NCI-H526 (cell line): ENCODE results near the gene SLC26A2.
A peak's percentile ranks its signal among the peaks of the same experiment; 100 is the strongest.
"Not testable (repeated sequence)": the region's sequence is repeated elsewhere in the genome, so short reads cannot be mapped to it uniquely, and the experiment has no call there.

Experiments used
- DNase-seq, 2 experiments: peaks; one replicate each; lab custom pipeline; 2025; lab: John Stamatoyannopoulos, UW

The SLC26A2 gene

GRCh38 chr5:150000990-150001659, 40.6 kb downstream of the SLC26A2 start:
- peak in 1 of 2 experiments; percentile 39 for DNase-seq

- peak; percentile 60 to 69 for DNase-seq
Measured at GRCh38 chr5:150001660-150002486, 41.3 kb downstream of the SLC26A2 start.

- DNase-seq = no peak
Measured at GRCh38 chr5:150006318-150006717, 45.8 kb downstream of the SLC26A2 start.

GRCh38 chr5:150007050-150007449, 46.5 kb downstream of the SLC26A2 start:
- no peak for DNase-seq

GRCh38 chr5:150009671-150010387, 49.3 kb downstream of the SLC26A2 start:
- DNase-seq = no peak

GRCh38 chr5:150013931-150014330, 53.4 kb downstream of the SLC26A2 start:
- DNase-seq = no peak

GRCh38 chr5:150014456-150014855, 53.9 kb downstream of the SLC26A2 start:
- no peak for DNase-seq

- no peak for DNase-seq
Measured at GRCh38 chr5:150015415-150015814, 54.9 kb downstream of the SLC26A2 start.

- DNase-seq = no peak
Measured at GRCh38 chr5:150016537-150016936, 56.0 kb downstream of the SLC26A2 start.

- no peak for DNase-seq
Measured at GRCh38 chr5:150017226-150018005, 56.9 kb downstream of the SLC26A2 start.

- no peak for DNase-seq
Measured at GRCh38 chr5:150020249-150020648, 59.7 kb downstream of the SLC26A2 start.

- no peak for DNase-seq
Measured at GRCh38 chr5:150021491-150022157, 61.1 kb downstream of the SLC26A2 start.

GRCh38 chr5:150022158-150022531, 61.6 kb downstream of the SLC26A2 start:
- no peak for DNase-seq

- no peak for DNase-seq
Measured at GRCh38 chr5:150022681-150023080, 62.1 kb downstream of the SLC26A2 start.

GRCh38 chr5:150023136-150023535, 62.6 kb downstream of the SLC26A2 start:
- no peak for DNase-seq

GRCh38 chr5:150024346-150024984, 63.9 kb downstream of the SLC26A2 start:
- DNase-seq = no peak

GRCh38 chr5:150026682-150027172, 66.2 kb downstream of the SLC26A2 start:
- no peak for DNase-seq

GRCh38 chr5:150028047-150028446, 67.5 kb downstream of the SLC26A2 start:
- not testable (repeated sequence) for DNase-seq

- DNase-seq = no peak
Measured at GRCh38 chr5:150033334-150033733, 72.8 kb downstream of the SLC26A2 start.

GRCh38 chr5:150034662-150035061, 74.1 kb downstream of the SLC26A2 start:
- no peak for DNase-seq
